ENCODE data around the gene SETD2. TPM values are rescaled to one million over a fixed set of nuclear protein-coding genes. Genes with fewer than 3 reads are reported as not detected.

The SETD2 gene
- total and polyA plus RNA-seq, 2 donors (not counting 1 experiment from before 2014, with no cell fraction given), result 22.5 to 35.3 TPM

GRCh38 chr3:47134311-47134710 is 29.6 kb downstream of the SETD2 start:
- Histone ChIP-seq H3K36me3 (ENCODE audit: control insufficient read depth, insufficient read depth, low read length) (no peaks in the 10 kb centered on the region), H3K4me3 (replicated peaks in 1 of 4; ENCODE audit: control extremely low read depth in 1 of 4, insufficient read depth in 1 of 4, low read depth in 3 of 4, low read length in 4 of 4) (no peak overlapping the region), H2AFZ (ENCODE audit: low read length) (no peak overlapping the region), H3K4me1 (ENCODE audit: control insufficient read depth, extremely low read depth, insufficient read depth, low read length) (no peaks in the 10 kb centered on the region), H4K20me1 (ENCODE audit: control insufficient read depth, extremely low read depth, insufficient read depth, low read length) (no peaks in the 10 kb centered on the region), H3K4me2 (ENCODE audit: extremely low read depth, insufficient read depth, low read length) (no peak overlapping the region), H3K27ac (ENCODE audit: insufficient read depth, low read length) (no peak overlapping the region), H3K9me3 (ENCODE audit: control insufficient read depth, insufficient read depth, low read depth, low read length) (no peaks in the 10 kb centered on the region), H3K79me2 (ENCODE audit: control insufficient read depth, insufficient read depth, low read length) (peaks cover 64% of the 10 kb centered on the region), H3K9ac (ENCODE audit: insufficient read depth, low read length) (no peak overlapping the region), H3K27me3 (ENCODE audit: control insufficient read depth, insufficient read depth, low read length) (no peaks in the 10 kb centered on the region)
- DNase-seq (ENCODE audit: low read depth in 2 of 2), result no peak
- TF ChIP-seq EZH2 (IDR thresholded peaks at IDR 0.05; ENCODE audit: low read length, missing control alignments), result no peak
- no peak for TF ChIP-seq CTCF (conservative IDR thresholded peaks at IDR 0.05 in 1 of 2, IDR thresholded peaks at IDR 0.05 in 1 of 2; ENCODE audit: low read depth in 1 of 2, low read length in 2 of 2)

GRCh38 chr3:47133641-47134040 is 30.3 kb downstream of the SETD2 start:
- H3K4me2 ChIP-seq (ENCODE audit: extremely low read depth, insufficient read depth, low read length), result no peak overlapping the region
- TF ChIP-seq EZH2 (IDR thresholded peaks at IDR 0.05; ENCODE audit: low read length, missing control alignments) (no peak), CTCF (conservative IDR thresholded peaks at IDR 0.05 in 1 of 2, IDR thresholded peaks at IDR 0.05 in 1 of 2; ENCODE audit: low read depth in 1 of 2, low read length in 2 of 2) (no peak)

GRCh38 chr3:47130557-47130956 is 33.4 kb downstream of the SETD2 start:
- Histone ChIP-seq H3K4me3 (replicated peaks in 1 of 4; ENCODE audit: control extremely low read depth in 1 of 4, insufficient read depth in 1 of 4, low read depth in 3 of 4, low read length in 4 of 4) (no peak overlapping the region), H3K79me2 (ENCODE audit: control insufficient read depth, insufficient read depth, low read length) (peaks cover 62% of the 10 kb centered on the region), H4K20me1 (ENCODE audit: control insufficient read depth, extremely low read depth, insufficient read depth, low read length) (no peaks in the 10 kb centered on the region), H3K4me2 (ENCODE audit: extremely low read depth, insufficient read depth, low read length) (no peak overlapping the region), H2AFZ (ENCODE audit: low read length) (no peak overlapping the region), H3K4me1 (ENCODE audit: control insufficient read depth, extremely low read depth, insufficient read depth, low read length) (no peaks in the 10 kb centered on the region), H3K36me3 (ENCODE audit: control insufficient read depth, insufficient read depth, low read length) (no peaks in the 10 kb centered on the region), H3K27ac (ENCODE audit: insufficient read depth, low read length) (no peak overlapping the region), H3K9me3 (ENCODE audit: control insufficient read depth, insufficient read depth, low read depth, low read length) (no peaks in the 10 kb centered on the region), H3K9ac (ENCODE audit: insufficient read depth, low read length) (no peak overlapping the region), H3K27me3 (ENCODE audit: control insufficient read depth, insufficient read depth, low read length) (no peaks in the 10 kb centered on the region)
- DNase-seq (ENCODE audit: low read depth in 2 of 2), result no peak
- TF ChIP-seq EZH2 (IDR thresholded peaks at IDR 0.05; ENCODE audit: low read length, missing control alignments), result no peak

More at GRCh38 chr3:47133641-47134040, 30.3 kb downstream of the SETD2 start:
- no peak overlapping the region for H2AFZ ChIP-seq (ENCODE audit: low read length)
- no peaks in the 10 kb centered on the region for H4K20me1 ChIP-seq (ENCODE audit: control insufficient read depth, extremely low read depth, insufficient read depth, low read length)
- H3K79me2 ChIP-seq (ENCODE audit: control insufficient read depth, insufficient read depth, low read length), result peaks cover 62% of the 10 kb centered on the region
- no peaks in the 10 kb centered on the region for H3K36me3 ChIP-seq (ENCODE audit: control insufficient read depth, insufficient read depth, low read length)
- no peaks in the 10 kb centered on the region for H3K4me1 ChIP-seq (ENCODE audit: control insufficient read depth, extremely low read depth, insufficient read depth, low read length)
- H3K9me3 ChIP-seq (ENCODE audit: control insufficient read depth, insufficient read depth, low read depth, low read length), result no peaks in the 10 kb centered on the region
- no peak for DNase-seq (ENCODE audit: low read depth in 2 of 2)
- H3K4me3 ChIP-seq (replicated peaks in 1 of 4; ENCODE audit: control extremely low read depth in 1 of 4, insufficient read depth in 1 of 4, low read depth in 3 of 4, low read length in 4 of 4), result no peak overlapping the region
- H3K27me3 ChIP-seq (ENCODE audit: control insufficient read depth, insufficient read depth, low read length), result no peaks in the 10 kb centered on the region
- no peak overlapping the region for H3K9ac ChIP-seq (ENCODE audit: insufficient read depth, low read length)
- H3K27ac ChIP-seq (ENCODE audit: insufficient read depth, low read length), result no peak overlapping the region

Data from fibroblast of lung (primary cell).